GM21723 (cell line): ENCODE data around the gene CTNNBIP1.
"Not testable (repeated sequence)": the region's sequence is repeated elsewhere in the genome, so short reads cannot be mapped to it uniquely, and the experiment has no call there.

Experiments
- ATAC-seq: cut with Tn5 transposase; IDR thresholded peaks from one replicate; pipeline ENCODE4 v1.9.1; 2021; ENCODE audit warnings: mild to moderate bottlenecking, moderate library complexity; ENCODE audit not compliant: unreplicated experiment

Gene CTNNBIP1, protein sequence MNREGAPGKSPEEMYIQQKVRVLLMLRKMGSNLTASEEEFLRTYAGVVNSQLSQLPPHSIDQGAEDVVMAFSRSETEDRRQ

DNA sequence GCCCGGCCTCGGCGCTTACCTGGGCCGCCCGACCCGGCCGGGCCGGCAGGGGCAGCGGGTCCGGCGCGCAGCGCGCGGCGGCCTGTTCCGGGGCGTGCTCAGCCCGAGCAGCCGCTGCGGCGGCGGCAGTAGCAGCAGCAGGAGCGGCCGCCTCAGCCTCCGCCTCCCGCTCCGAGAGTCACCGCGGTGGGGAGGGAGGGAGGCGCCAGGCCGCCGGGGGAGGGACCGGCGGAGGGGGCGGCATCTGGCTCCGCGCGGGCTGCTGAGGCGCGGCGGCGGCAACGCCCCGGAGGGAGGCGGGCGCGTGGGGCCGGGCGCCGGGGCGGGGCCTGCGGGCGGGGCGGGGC is at the start of gene CTNNBIP1:
TSS of gene CTNNBIP1 (minus strand) at position 194 of the 347 bp plus-strand sequence. CDS start 38,205 bp downstream, outside the sequence.
- ATAC-seq, result peak; percentile 79

DNA sequence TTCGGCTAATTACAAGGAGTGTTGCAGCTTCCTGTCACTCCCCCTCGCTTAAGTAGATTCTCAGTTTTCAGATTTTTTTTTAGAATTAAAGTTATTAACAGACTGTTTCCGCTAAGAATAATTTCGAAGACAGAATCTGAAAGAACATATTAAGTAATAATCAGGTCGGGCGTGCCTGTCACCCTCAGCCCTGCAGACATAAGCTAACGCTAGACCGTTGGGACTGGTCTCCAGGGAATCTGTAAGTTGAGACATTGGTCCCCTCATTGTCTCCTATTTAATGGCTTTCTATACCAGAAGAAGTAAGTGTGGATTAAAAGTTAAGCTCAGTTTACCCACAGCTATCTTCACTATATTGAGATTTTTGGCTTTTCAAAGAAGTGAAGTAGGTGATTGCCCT is 47.7 kb upstream of the CTNNBIP1 start:
- ATAC-seq, result no peak

DNA sequence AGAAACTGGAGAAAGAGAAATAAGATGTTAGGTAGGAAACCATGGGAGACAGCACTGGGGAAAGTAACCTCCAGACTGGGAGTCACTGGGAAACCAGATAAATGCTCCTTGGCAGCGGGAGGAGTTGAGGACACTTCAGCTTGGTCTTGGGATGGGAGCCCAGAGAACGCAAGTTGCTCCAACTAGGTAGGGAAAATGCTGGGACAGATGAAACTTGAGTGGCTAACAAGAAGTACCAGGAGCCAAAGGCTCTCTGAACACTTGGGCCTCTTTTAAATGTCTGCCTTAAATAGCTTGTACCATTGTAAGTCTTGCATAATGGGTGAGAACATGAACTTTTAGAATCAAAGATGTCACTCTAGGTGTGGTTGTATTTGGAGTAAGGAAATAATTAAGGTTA is 36.2 kb upstream of the CTNNBIP1 start:
- no peak for ATAC-seq

GRCh38 chr1:9942939-9943788 is 33.1 kb upstream of the CTNNBIP1 start, which contains the start of the genes LZIC and NMNAT1:
Gene LZIC (minus strand): TSS chr1:9943391. CDS start chr1:9936619, 6,772 bp downstream.
Gene NMNAT1 (plus strand): TSS chr1:9943475. CDS start chr1:9972074, 28,599 bp downstream.
- peak; percentile 92 for ATAC-seq

DNA sequence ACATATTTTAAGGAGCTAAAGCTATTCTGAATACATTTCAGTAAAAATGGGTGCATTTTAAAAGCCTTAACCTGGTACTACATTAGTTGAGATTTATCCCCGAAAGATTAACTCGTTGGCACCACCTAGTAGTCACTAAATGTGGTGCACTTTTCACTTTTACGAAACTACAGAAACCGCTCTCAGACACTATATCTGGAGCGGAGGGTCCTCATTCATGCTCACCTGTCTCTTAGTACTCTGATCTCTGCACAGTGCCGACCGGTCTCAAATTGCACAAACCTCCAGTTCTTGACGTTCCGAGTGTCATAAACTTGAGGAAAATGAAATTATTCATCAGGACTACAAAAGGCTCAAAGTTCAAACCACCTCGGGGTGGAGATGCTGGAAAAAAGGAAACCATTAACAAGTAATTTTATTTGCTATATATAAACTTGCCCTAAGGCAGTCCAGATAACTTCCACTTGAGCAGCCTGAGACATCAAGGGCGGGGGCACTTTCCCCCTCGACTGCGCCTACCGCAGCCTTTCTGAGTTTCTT is 32.4 kb upstream of the CTNNBIP1 start:
- ATAC-seq, result peak; percentile 37

- ATAC-seq, result no peak
Observed at GRCh38 chr1:9929431-9930385, 19.6 kb upstream of the CTNNBIP1 start.

GRCh38 chr1:9927259-9927658 is 17.2 kb upstream of the CTNNBIP1 start:
- no peak for ATAC-seq

GRCh38 chr1:9922342-9922741 is 12.3 kb upstream of the CTNNBIP1 start:
- ATAC-seq, result no peak

GRCh38 chr1:9920606-9921005 is 10.5 kb upstream of the CTNNBIP1 start:
- no peak for ATAC-seq

DNA sequence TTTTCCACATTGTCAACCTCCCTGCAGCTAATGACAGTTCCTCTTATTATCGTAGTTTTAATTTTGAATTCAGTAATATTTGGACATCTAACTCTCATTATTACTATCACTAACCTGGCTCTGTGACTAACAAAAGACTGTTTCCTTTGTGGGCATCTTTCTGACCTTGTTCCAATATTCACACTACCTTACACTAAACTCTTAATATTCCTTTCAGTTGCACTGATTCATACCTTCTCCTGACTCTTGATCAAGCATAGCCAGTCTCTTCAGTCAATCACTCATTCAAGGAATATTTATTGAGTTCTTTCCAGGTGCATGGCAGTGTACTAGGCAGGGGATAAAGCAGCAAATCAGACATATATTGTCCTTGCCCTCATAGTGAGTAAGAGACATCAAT is 7.8 kb upstream of the CTNNBIP1 start:
- ATAC-seq, result no peak

- not testable (repeated sequence) for ATAC-seq
Observed at GRCh38 chr1:9917495-9917894, 7.4 kb upstream of the CTNNBIP1 start.

- ATAC-seq, result no peak
Observed at GRCh38 chr1:9916452-9916851, 6.4 kb upstream of the CTNNBIP1 start.

- ATAC-seq, result no peak
Observed at GRCh38 chr1:9914610-9914937, 4.5 kb upstream of the CTNNBIP1 start.

GRCh38 chr1:9912264-9912936 is 2.3 kb upstream of the CTNNBIP1 start:
- ATAC-seq, result no peak

DNA sequence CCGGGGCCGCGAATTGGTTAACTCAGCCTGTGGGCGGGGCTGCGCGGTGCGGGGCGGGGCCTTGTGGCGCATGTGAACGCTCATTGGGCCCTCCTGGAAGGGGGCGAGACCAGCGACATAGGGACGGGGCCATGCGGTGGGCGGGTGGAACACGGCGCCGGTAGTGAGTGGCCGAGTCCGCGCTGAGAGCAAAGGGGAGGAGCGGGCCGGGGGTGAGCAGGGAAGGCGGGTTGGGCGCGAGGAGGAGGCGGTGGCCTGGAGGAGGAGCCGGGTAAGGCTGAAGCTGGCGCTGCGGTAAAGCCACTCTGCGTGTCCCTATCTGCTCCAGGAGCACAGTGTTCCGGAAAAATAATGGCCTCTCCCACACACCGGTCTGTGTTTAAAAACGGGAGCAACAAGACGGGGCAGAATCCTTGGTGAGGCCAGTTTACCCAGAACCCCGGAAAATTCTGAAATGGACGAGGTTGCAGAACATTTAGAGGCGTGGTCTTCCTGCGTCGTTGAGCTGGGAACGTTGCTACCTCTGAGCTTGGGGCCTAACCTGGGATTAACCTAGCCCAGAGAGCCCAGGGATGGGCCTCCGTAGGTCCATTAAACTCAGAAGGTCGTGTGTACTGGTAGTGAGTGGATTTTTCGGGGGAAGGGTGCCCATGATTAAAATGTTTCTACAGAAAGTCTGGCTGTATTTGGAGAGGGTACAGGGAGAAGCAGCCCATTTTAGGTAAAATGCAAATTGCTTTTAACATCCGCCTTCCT is 532 bp upstream of the CTNNBIP1 start:
- ATAC-seq, result peak; percentile 93

GRCh38 chr1:9909234-9910046 is 629 bp downstream of the CTNNBIP1 start:
- ATAC-seq, result peak; percentile 8

- ATAC-seq, result no peak
Observed at GRCh38 chr1:9908871-9909233, 1.2 kb downstream of the CTNNBIP1 start.

- ATAC-seq, result no peak
Observed at GRCh38 chr1:9907441-9907840, 2.6 kb downstream of the CTNNBIP1 start.

DNA sequence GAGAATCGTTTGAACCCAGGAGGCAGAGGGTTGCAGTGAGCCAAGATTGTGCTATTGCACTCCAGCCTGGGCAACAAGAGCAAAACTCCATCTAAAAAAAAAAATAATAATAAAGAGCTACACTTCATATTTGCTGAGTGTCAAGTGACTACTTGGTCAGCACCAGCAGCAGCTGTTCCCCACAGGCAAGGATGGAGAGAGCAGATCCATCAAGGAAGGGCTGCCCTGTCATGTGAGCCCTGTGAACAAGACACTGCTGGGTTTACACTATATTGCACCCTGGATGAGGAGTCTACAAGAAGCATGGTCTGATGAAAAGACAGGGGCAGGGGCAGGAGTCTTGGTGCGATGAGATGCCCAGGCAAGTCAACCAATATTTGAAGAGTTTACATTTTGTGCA is 3.6 kb downstream of the CTNNBIP1 start:
- no peak for ATAC-seq
